ENCODE data around the gene SLC4A7.

DNA sequence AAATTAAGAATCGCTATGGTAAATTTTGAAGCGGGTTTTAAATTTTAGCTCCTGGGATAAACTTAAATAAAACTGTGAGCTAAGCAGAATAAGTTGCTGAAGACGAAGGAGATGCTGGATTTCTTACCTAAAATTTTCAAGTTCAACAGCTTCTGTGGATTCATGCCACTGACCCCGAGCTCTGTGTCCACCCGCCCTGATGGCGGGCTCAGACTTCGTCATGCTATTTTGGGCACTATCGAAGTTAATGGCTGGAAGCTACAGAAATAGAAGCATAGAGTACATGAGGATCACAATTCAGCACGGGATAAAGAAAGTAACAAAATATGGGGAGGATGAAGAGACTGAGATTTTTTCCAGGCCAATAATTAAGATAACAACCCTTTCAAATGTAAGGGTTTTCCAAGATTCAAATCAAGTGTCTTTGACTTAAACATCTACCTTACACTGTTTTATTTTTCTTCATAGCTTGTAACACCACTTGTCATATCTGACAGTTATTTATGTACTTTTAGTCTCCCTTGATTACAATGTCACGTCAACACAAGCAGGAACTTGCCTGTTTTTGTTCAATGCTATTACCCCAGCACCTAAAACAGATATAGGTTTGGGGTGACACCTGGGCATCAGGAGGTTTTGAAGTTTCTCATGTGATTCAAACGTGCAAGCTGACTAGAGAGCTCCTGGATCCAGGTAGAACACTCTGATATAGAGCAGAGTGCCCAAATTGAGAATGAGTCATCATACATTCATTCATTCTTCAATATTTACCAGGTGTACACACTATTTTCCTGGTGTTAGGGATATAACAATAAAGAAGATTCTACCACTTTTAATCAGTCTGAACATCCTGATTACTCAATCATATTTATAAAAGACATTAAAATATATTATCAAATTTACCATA, 138.0 kb downstream of the SLC4A7 start:
- TF ChIP-seq MXI1 (IDR thresholded peaks at IDR 0.05; ENCODE audit: low read depth, low read length) = no peak
- TF ChIP-seq, protein P1, sequence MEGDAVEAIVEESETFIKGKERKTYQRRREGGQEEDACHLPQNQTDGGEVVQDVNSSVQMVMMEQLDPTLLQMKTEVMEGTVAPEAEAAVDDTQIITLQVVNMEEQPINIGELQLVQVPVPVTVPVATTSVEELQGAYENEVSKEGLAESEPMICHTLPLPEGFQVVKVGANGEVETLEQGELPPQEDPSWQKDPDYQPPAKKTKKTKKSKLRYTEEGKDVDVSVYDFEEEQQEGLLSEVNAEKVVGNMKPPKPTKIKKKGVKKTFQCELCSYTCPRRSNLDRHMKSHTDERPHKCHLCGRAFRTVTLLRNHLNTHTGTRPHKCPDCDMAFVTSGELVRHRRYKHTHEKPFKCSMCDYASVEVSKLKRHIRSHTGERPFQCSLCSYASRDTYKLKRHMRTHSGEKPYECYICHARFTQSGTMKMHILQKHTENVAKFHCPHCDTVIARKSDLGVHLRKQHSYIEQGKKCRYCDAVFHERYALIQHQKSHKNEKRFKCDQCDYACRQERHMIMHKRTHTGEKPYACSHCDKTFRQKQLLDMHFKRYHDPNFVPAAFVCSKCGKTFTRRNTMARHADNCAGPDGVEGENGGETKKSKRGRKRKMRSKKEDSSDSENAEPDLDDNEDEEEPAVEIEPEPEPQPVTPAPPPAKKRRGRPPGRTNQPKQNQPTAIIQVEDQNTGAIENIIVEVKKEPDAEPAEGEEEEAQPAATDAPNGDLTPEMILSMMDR (IDR thresholded peaks at IDR 0.05) = no peak
- TF ChIP-seq FOXJ3 (CRISPR knock-in tag; IDR thresholded peaks at IDR 0.05) = no peak
- TF ChIP-seq, protein P2, sequence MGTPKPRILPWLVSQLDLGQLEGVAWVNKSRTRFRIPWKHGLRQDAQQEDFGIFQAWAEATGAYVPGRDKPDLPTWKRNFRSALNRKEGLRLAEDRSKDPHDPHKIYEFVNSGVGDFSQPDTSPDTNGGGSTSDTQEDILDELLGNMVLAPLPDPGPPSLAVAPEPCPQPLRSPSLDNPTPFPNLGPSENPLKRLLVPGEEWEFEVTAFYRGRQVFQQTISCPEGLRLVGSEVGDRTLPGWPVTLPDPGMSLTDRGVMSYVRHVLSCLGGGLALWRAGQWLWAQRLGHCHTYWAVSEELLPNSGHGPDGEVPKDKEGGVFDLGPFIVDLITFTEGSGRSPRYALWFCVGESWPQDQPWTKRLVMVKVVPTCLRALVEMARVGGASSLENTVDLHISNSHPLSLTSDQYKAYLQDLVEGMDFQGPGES (IDR thresholded peaks at IDR 0.05; ENCODE audit: low read depth, low read length) = no peak

All from SK-N-SH (cell line).